GM12878 (cell line): Measurements from ENCODE around the gene PRDM16. TPM values are rescaled to one million over a fixed set of nuclear protein-coding genes. Genes with fewer than 3 reads are reported as not detected.

Source experiments
- ATAC-seq: fragments of 200-7000 bp; cut with Tn5 transposase; 3 replicates; pipeline ENCODE4 v1.9.1; 2020; ENCODE audit warnings: mild to moderate bottlenecking, moderate library complexity
- BruUV-seq: library from RNA; stranded (reverse); fragments of 400-500 nt; replicated peaks from 2 replicates; lab custom pipeline; 2021; lab: Mats Ljungman, UMichigan
- CTCF ChIA-PET: fragments of 300-600 bp; sonication (Branson Sonifier 250); formaldehyde crosslinking; extraction: SDS; loops from one replicate; lab custom pipeline; 2021; ENCODE audit warnings: inconsistent platforms; lab: Yijun Ruan, JAX
- POLR2A ChIA-PET: fragments of 350-600 bp; formaldehyde crosslinking; extraction: SDS; loops from one replicate; lab custom pipeline; 2021; ENCODE audit warnings: inconsistent platforms; lab: Charles Lee
- RAD21 ChIA-PET: fragments of 300-600 bp; sonication (Branson Sonifier 250); formaldehyde crosslinking; loops from one replicate; lab custom pipeline; 2023; ENCODE audit warnings: antibody characterized with exemption; ENCODE audit not compliant: unreplicated experiment; lab: Charles Lee
- SMC1A ChIA-PET: fragments of 300-600 bp; sonication (Branson Sonifier 250); formaldehyde crosslinking; loops from one replicate; lab custom pipeline; 2023; ENCODE audit not compliant: unreplicated experiment, uncharacterized antibody; lab: Charles Lee
- DNase-seq: peaks from one replicate; pipeline ENCODE4 v3.0.0-alpha.2; 2011; ENCODE audit warnings: low read depth, low spot score
- FAIRE-seq: peaks from 3 replicates; lab custom pipeline; 2011; peaks lifted over from hg19 to GRCh38; lab: Jason Lieb, UNC
- H2AFZ ChIP-seq: 2 replicates; pipeline ENCODE4 v1.6.0; 2011; ENCODE audit warnings: low read depth, low read length, control low read depth; ENCODE audit not compliant: control insufficient read depth
- H3K27ac ChIP-seq: 2 replicates; pipeline ENCODE4 v1.5.1; 2011; ENCODE audit warnings: control low read depth; ENCODE audit not compliant: control insufficient read depth, insufficient read depth
- H3K27me3 ChIP-seq, 2 experiments: replicated peaks in 1 of 2; 2 replicates each; pipeline versions ENCODE4 v1.6.0 to v1.6.1; 2011; ENCODE audit warnings: low read length in 1 of 2; ENCODE audit not compliant: control insufficient read depth in 2 of 2, insufficient read depth in 2 of 2
- H3K36me3 ChIP-seq, 2 experiments: 2 replicates each; pipeline ENCODE4 v1.5.1; 2011; ENCODE audit warnings: low read length in 1 of 2; ENCODE audit not compliant: control insufficient read depth in 2 of 2, insufficient read depth in 2 of 2
- H3K4me1 ChIP-seq: 2 replicates; pipeline ENCODE4 v1.6.1; 2011; ENCODE audit warnings: mild to moderate bottlenecking, low read length, moderate library complexity, mixed read lengths; ENCODE audit not compliant: control insufficient read depth, insufficient read depth
- H3K4me2 ChIP-seq: 2 replicates; pipeline ENCODE4 v1.6.0; 2011; ENCODE audit warnings: control low read depth; ENCODE audit not compliant: control insufficient read depth, insufficient read depth
- H3K4me3 ChIP-seq: fragments of 200-600 bp; sonication (generic); 2 replicates; pipeline ENCODE4 v1.5.1; 2016
- H3K79me2 ChIP-seq: 2 replicates; pipeline ENCODE4 v1.6.0; 2011; ENCODE audit warnings: low read length; ENCODE audit not compliant: control insufficient read depth, insufficient read depth
- H3K9ac ChIP-seq: 2 replicates; pipeline ENCODE4 v1.8.0; 2011; ENCODE audit warnings: low read length, control low read depth, mixed read lengths; ENCODE audit not compliant: control insufficient read depth, insufficient read depth
- H3K9me3 ChIP-seq: replicated peaks from 3 replicates; pipeline ENCODE4 v1.5.1; 2011; ENCODE audit warnings: mild to moderate bottlenecking, low read length; ENCODE audit not compliant: control insufficient read depth, insufficient read depth
- H4K20me1 ChIP-seq: 2 replicates; pipeline ENCODE4 v1.6.0; 2011; ENCODE audit not compliant: control insufficient read depth, insufficient read depth
- BRCA1 ChIP-seq: IDR thresholded peaks from 2 replicates; pipeline ENCODE4 v1.6.1; 2011; ENCODE audit warnings: low read depth, low read length, improper control_type of control experiment
- ESRRA ChIP-seq: IDR thresholded peaks from 2 replicates; pipeline ENCODE4 v1.6.1; 2012; ENCODE audit warnings: mild to moderate bottlenecking, low read length, improper control_type of control experiment
- MYB ChIP-seq: fragments of 150-350 bp; IDR thresholded peaks from 2 replicates; pipeline ENCODE4 v1.6.1; 2014; ENCODE audit warnings: mild to moderate bottlenecking, low read depth, low read length, borderline replicate concordance
- NR2F1 ChIP-seq: fragments of 450-650 bp; conservative IDR thresholded peaks from 2 replicates; pipeline ENCODE4 v1.6.1; 2017; ENCODE audit warnings: mild to moderate bottlenecking
- POLR2A ChIP-seq: IDR thresholded peaks from 2 replicates; pipeline ENCODE4 v1.6.1; 2011; ENCODE audit warnings: low read depth, mild to moderate bottlenecking, low read length
- POLR2AphosphoS5 ChIP-seq: IDR thresholded peaks from 2 replicates; pipeline ENCODE4 v1.6.1; 2011; ENCODE audit warnings: mild to moderate bottlenecking, low read length, inconsistent platforms
- RUNX3 ChIP-seq: IDR thresholded peaks from 2 replicates; pipeline ENCODE4 v1.6.1; 2012; ENCODE audit warnings: low read length, inconsistent platforms
- STAT3 ChIP-seq: IDR thresholded peaks from 2 replicates; pipeline ENCODE4 v1.6.1; 2011; ENCODE audit warnings: low read depth, low read length, improper control_type of control experiment
- ZSCAN29 ChIP-seq: fragments of 450-650 bp; IDR thresholded peaks from 2 replicates; pipeline ENCODE4 v1.6.1; 2017; ENCODE audit warnings: mild to moderate bottlenecking, moderate library complexity
- WGBS: methylation state at CpG from one replicate; pipeline ENCODE4 v1.1.6; 2016; ENCODE audit warnings: low lambda C conversion rate; ENCODE audit not compliant: insufficient replicate concordance, insufficient coverage; ENCODE audit errors: missing lambda C conversion rate; 5-methylcytosine and 5-hydroxymethylcytosine counted together
- in situ Hi-C: fragments of 300-500 bp; cut with MboI; formaldehyde crosslinking; loops from 9 replicates; pipeline ENCODE4 v1.14.3; 2018; ENCODE audit warnings: mixed read lengths
- intact Hi-C: fragments of 100-400 bp; cut with micrococcal nuclease; formaldehyde crosslinking; loops from one replicate; pipeline ENCODE4 v1.14.2; 2022; ENCODE audit not compliant: unreplicated experiment
- polyA plus RNA-seq, 11 experiments: library from polyadenylated mRNA; depleted of rRNA in 4 of 11; unstranded in 6 of 11; stranded (reverse) in 5 of 11; fragments of >200 nt; fragmentation: Nextera tagmentation in 4 of 11; fragmentation: Illumina TruSeq in 1 of 11; extraction: Ambion mirVana in 4 of 11; extraction: Trizol in 1 of 11; gene quantifications; 1 replicate in 1 of 11; 2 replicates in 10 of 11; pipeline versions ENCODE4 v1.2.1 to v1.2.3, GENCODE V29; 2011 to 2016; ENCODE audit warnings: inconsistent platforms in 2 of 11, missing spikeins in 2 of 11, low read depth in 1 of 11
- total RNA-seq, 4 experiments: library from RNA; depleted of rRNA in 3 of 4; stranded (reverse); fragments of >200 nt in 3 of 4; fragmentation: Illumina TruSeq in 1 of 4; extraction: Trizol in 1 of 4; gene quantifications; 2 replicates each; pipeline versions ENCODE4 v1.2.1 to v1.2.3, GENCODE V29; 2013 to 2021
- TF ChIP-seq, protein P1 (sequence below): IDR thresholded peaks from 2 replicates; pipeline ENCODE4 v1.6.1; 2011; ENCODE audit warnings: borderline replicate concordance, low read depth, mild to moderate bottlenecking, moderate library complexity, low read length; ENCODE audit not compliant: insufficient read depth, poor library complexity, severe bottlenecking
- TF ChIP-seq, protein P2 (sequence below): fragments of 450-650 bp; IDR thresholded peaks from 2 replicates; pipeline ENCODE4 v1.6.1; 2016; ENCODE audit warnings: mild to moderate bottlenecking

Gene PRDM16
- total and polyA plus RNA-seq, 10 of the 15 experiments (the other 5 are each of a cell fraction or from before 2014, with no cell fraction given), result 0.03 TPM; not detected in 9

DNA sequence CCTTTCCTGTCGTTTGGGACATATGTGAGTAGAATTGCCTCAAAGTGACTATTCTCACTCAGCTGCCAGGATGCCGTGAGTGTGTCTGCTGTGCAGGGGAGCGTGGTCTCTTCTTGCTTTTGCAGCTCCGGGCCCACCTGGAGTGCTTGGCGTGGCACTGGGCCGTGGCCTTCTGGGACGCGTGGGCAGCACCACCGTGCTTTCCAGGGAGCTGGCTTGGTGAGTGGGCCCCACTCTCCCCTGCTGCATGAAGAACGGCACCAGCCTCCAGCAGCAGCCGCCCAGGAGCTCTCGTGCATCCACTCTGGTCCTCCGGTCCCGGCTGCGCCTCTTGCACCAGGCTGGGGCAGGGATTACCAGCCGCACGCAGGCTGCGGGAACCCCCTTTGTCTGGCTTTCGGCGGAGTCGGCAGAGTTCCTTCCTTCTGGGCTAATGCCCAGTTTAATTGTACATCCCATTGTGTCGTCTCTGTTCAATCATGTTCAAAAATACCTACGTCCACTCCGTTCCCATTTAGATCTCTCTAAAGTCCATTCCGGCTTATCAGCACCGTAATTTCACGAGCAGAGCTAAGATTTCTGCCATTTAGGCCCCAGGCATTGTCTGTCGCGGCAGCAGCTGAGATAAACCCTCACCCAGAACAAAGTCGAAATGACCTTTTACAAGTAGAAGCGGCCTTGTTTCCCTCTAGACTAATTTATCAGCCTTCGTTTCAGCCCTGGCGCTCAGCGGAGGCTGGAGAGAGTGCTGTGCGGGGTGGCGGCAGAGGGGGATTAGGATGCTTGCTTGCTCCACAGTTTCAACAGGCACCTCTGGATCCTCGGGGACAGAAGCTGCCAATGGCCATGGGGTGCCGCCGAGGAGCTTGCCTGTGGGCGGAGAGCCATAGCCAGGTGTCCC lies 129.6 kb downstream of the PRDM16 start (continued):
- TF ChIP-seq MYB (no peak), ESRRA (no peak), STAT3 (no peak), POLR2A (no peak), NR2F1 (no peak)
- TF ChIP-seq, protein P1, sequence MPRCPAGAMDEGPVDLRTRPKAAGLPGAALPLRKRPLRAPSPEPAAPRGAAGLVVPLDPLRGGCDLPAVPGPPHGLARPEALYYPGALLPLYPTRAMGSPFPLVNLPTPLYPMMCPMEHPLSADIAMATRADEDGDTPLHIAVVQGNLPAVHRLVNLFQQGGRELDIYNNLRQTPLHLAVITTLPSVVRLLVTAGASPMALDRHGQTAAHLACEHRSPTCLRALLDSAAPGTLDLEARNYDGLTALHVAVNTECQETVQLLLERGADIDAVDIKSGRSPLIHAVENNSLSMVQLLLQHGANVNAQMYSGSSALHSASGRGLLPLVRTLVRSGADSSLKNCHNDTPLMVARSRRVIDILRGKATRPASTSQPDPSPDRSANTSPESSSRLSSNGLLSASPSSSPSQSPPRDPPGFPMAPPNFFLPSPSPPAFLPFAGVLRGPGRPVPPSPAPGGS, result no peak

DNA sequence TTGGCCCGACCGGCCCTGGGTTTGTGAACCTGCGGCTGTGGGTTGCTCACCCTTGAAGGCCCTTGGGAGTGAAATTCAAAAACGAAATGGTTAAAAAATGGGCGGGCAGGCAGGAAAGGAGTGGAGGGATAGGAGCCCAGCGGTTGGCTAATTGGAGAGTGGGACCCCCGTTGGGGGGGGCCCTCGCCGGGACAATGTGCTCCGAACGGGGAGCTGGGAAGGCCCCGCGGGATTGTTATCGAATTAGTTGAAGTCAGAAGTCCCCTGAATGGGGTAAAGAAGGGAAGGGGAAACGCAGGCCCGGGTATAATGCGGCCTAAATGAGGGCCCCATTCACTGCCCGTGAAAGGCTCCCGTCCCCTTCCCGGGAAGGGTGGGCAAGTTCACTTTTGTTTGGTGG lies 135.7 kb downstream of the PRDM16 start:
- SMC1A ChIA-PET, result no interaction called here
- no peak overlapping the region for H3K27ac ChIP-seq
- RAD21 ChIA-PET, result no interaction called here
- DNase-seq (no peak), FAIRE-seq (no peak), ATAC-seq (no peak)
- WGBS, result 19% methylated on average over 19 of the region's 20 CpGs
- no peak overlapping the region for H3K9ac ChIP-seq
- in situ Hi-C loops, result no loop called here
- no TSS peak for BruUV-seq
- no peak overlapping the region for H3K4me2 ChIP-seq
- H3K79me2 ChIP-seq, result no peaks in the 10 kb centered on the region
- no peaks in the 10 kb centered on the region for H3K27me3 ChIP-seq
- H3K4me1 ChIP-seq, result no peaks in the 10 kb centered on the region
- no peak overlapping the region for H2AFZ ChIP-seq
- H3K4me3 ChIP-seq, result no peak overlapping the region
- no peak for TF ChIP-seq POLR2AphosphoS5
- no peak for TF ChIP-seq RUNX3
- no peak for TF ChIP-seq BRCA1
- TF ChIP-seq ZSCAN29, result no peak
- TF ChIP-seq, protein P2, sequence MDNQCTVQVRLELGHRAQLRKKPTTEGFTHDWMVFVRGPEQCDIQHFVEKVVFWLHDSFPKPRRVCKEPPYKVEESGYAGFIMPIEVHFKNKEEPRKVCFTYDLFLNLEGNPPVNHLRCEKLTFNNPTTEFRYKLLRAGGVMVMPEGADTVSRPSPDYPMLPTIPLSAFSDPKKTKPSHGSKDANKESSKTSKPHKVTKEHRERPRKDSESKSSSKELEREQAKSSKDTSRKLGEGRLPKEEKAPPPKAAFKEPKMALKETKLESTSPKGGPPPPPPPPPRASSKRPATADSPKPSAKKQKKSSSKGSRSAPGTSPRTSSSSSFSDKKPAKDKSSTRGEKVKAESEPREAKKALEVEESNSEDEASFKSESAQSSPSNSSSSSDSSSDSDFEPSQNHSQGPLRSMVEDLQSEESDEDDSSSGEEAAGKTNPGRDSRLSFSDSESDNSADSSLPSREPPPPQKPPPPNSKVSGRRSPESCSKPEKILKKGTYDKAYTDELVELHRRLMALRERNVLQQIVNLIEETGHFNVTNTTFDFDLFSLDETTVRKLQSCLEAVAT, result no peak
- TF ChIP-seq, all 136 proteins: peak for 0
- intact Hi-C loops, result no loop called here
- H4K20me1 ChIP-seq, result no peaks in the 10 kb centered on the region
- ChIA-PET CTCF (no interaction called here), POLR2A (no interaction called here)
- no peaks in the 10 kb centered on the region for H3K36me3 ChIP-seq
- H3K9me3 ChIP-seq, result no peaks in the 10 kb centered on the region
